NT2/D1 (cell line): ENCODE results near the gene BMPER.

ENCODE experiments used
- DNase-seq: peaks from one replicate; pipeline ENCODE4 v3.0.0-alpha.2; 2011; ENCODE audit warnings: low read depth, low spot score
- H3K27me3 ChIP-seq: 2 replicates; pipeline ENCODE4 v1.6.0; 2011; ENCODE audit warnings: mild to moderate bottlenecking; ENCODE audit not compliant: insufficient read length, insufficient read depth
- H3K36me3 ChIP-seq: 2 replicates; pipeline ENCODE4 v1.6.1; 2011; ENCODE audit warnings: mild to moderate bottlenecking, low read length, mixed read lengths; ENCODE audit not compliant: insufficient read depth, insufficient read length
- H3K4me1 ChIP-seq: 2 replicates; pipeline ENCODE4 v1.5.1; 2011; ENCODE audit not compliant: insufficient read depth, insufficient read length
- H3K4me3 ChIP-seq: 2 replicates; pipeline ENCODE4 v1.5.1; 2011; ENCODE audit warnings: low read depth; ENCODE audit not compliant: insufficient read length
- H3K9ac ChIP-seq: 2 replicates; pipeline ENCODE4 v1.6.0; 2011; ENCODE audit warnings: low read depth; ENCODE audit not compliant: insufficient read length
- H3K9me3 ChIP-seq: 2 replicates; pipeline ENCODE4 v1.5.1; 2011; ENCODE audit warnings: mild to moderate bottlenecking, low read length; ENCODE audit not compliant: insufficient read depth
- SUZ12 ChIP-seq: IDR thresholded peaks from 2 replicates; pipeline ENCODE4 v1.6.1; 2011; ENCODE audit not compliant: insufficient read length, insufficient read depth; ENCODE audit errors: extremely low read depth
- YY1 ChIP-seq: IDR thresholded peaks from 2 replicates; pipeline ENCODE4 v1.6.1; 2011; ENCODE audit not compliant: insufficient read length, insufficient read depth
- ZNF274 ChIP-seq: IDR thresholded peaks from 2 replicates; pipeline ENCODE4 v1.6.1; 2011; ENCODE audit warnings: mild to moderate bottlenecking, low read depth, low read length

BMPER gene

DNA sequence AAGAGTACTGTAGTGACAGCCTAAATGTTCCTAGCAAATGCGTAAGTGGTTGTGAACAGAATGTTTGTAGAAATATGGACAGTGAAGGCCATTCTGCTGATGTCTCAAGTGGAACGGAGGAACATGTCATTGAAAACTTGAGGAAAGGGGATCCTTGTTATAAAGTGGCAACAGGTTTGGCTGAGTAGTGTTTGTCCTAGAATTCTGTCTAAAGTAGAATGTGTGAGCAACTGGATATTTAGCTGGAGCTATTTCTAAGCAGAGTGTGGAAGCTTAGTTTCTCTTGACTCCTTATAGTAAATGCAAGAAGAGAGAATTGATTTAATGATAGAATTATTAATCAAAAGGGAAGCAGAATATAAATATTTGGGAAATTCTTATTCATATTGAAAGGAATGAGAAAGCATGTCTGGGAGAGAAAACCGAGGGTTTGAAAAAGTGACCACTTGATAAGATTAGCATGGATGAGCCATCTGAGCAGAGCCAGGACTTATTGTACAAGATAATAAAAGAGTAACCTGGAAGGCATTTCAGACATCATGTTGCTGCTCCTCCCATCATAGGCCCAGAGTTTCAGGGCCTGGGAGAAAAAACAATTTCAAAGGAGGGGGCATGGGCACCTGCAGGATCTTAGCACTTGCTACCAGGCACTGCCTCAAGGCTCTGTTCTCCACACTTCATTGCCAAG, 276.1 kb downstream of the BMPER start:
- no peak for DNase-seq
- H3K4me1 ChIP-seq, result no peaks in the 10 kb centered on the region
- H3K9me3 ChIP-seq, result 0 out of 2 replicates have a peak, but pooled peaks cover 6% of the 10 kb centered on the region
- no peaks in the 10 kb centered on the region for H3K36me3 ChIP-seq
- TF ChIP-seq YY1 (no peak), SUZ12 (no peak), ZNF274 (no peak)
- no peak overlapping the region for H3K4me3 ChIP-seq
- H3K9ac ChIP-seq, result no peak overlapping the region
- no peaks in the 10 kb centered on the region for H3K27me3 ChIP-seq

GRCh38 chr7:34184466-34184865, 279.1 kb downstream of the BMPER start:
- Histone ChIP-seq H3K27me3 (no peaks in the 10 kb centered on the region), H3K9me3 (no peaks in the 10 kb centered on the region), H3K9ac (no peak overlapping the region), H3K4me1 (no peaks in the 10 kb centered on the region), H3K36me3 (no peaks in the 10 kb centered on the region), H3K4me3 (no peak overlapping the region)
- DNase-seq, result no peak
- no peak for TF ChIP-seq ZNF274
- TF ChIP-seq SUZ12, result no peak
- no peak for TF ChIP-seq YY1

DNA sequence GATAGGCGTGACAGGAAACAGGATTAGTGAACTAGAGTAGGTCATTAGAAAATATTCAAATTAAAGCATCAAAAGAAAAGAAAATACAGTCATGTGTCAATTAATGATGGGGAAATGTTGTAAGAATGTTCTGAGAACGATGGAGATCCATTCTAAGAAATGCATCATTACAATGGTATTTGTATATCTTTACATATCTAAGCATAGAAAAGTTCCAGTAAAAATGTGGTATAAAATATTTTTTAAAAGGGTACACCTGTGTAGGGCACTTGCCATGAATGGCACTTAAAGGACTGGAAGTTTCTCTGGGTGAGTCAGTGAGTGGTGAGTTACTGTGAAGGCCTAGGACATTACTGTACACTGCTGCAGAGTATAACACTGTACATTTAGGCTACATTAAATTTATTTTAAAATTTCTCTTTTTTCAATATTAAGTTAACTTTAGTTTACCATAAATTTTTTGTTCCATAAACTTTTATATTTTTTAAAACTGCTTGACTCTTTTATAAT, 282.5 kb downstream of the BMPER start:
- Histone ChIP-seq H3K27me3 (no peaks in the 10 kb centered on the region), H3K4me1 (no peaks in the 10 kb centered on the region), H3K9ac (no peak overlapping the region), H3K9me3 (no peaks in the 10 kb centered on the region), H3K4me3 (no peak overlapping the region), H3K36me3 (no peaks in the 10 kb centered on the region)
- TF ChIP-seq ZNF274 (no peak), SUZ12 (no peak)
- no peak for DNase-seq

DNA sequence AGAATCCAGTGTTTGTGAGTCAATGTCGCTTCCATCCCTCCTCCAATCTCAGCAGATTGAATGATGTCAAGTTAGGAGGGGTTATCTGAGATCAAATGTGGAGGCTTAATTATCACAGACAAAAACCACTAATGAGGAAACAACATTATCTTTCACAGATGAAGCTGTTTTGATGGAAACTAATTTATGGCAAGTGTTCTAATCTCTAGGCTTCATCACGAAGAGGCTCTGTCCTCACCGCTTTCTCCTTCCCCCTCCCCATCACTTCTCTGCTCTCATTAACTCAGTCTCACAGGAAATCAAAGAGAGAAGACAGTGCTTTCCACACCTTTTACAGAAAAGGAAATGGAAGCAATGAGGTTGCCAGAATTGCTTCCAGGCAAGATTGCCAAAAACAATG, 283.7 kb downstream of the BMPER start:
- H3K9ac ChIP-seq, result no peak overlapping the region
- no peaks in the 10 kb centered on the region for H3K9me3 ChIP-seq
- no peak overlapping the region for H3K4me3 ChIP-seq
- H3K4me1 ChIP-seq, result no peaks in the 10 kb centered on the region
- TF ChIP-seq ZNF274, result no peak
- no peak for TF ChIP-seq SUZ12
- no peak for TF ChIP-seq YY1
- no peak for DNase-seq
- no peaks in the 10 kb centered on the region for H3K36me3 ChIP-seq
- no peaks in the 10 kb centered on the region for H3K27me3 ChIP-seq

DNA sequence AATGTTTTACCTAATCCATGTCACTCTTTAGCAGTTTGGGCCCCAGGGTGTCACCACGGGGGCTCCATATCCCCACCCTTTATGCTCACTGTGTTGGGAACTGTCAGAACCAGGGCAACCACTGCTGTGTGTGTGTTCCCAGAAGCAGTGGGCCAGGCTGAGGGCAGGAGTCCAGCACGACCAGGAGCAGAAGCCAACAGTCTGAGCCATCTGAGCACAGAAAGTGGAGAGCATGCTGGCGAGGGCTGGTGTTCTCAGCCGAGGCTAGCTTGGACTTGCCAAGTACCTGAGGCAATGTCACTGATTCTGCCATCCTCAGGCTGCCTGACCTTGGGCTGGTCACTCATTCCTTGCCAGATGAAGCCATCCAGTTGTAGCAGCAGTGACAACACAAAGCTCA, 285.0 kb downstream of the BMPER start:
- TF ChIP-seq YY1, result no peak
- TF ChIP-seq SUZ12, result no peak
- TF ChIP-seq ZNF274, result no peak
- Histone ChIP-seq H3K36me3 (no peaks in the 10 kb centered on the region), H3K9ac (no peak overlapping the region), H3K4me1 (no peaks in the 10 kb centered on the region), H3K4me3 (no peak overlapping the region), H3K9me3 (no peaks in the 10 kb centered on the region), H3K27me3 (no peaks in the 10 kb centered on the region)
- DNase-seq, result no peak

- no peaks in the 10 kb centered on the region for H3K4me1 ChIP-seq
- H3K4me3 ChIP-seq, result no peak overlapping the region
- no peak overlapping the region for H3K9ac ChIP-seq
- peaks cover under 1% of the 10 kb centered on the region for H3K36me3 ChIP-seq
- H3K9me3 ChIP-seq, result no peaks in the 10 kb centered on the region
- H3K27me3 ChIP-seq, result no peaks in the 10 kb centered on the region
- no peak for TF ChIP-seq YY1
- TF ChIP-seq ZNF274, result no peak
- no peak for TF ChIP-seq SUZ12
- no peak for DNase-seq
Measured at GRCh38 chr7:34191162-34191561, 285.8 kb downstream of the BMPER start.

GRCh38 chr7:34191771-34192479, 286.6 kb downstream of the BMPER start:
- Histone ChIP-seq H3K9me3 (no peaks in the 10 kb centered on the region), H3K36me3 (peaks cover 5% of the 10 kb centered on the region), H3K27me3 (no peaks in the 10 kb centered on the region), H3K4me1 (no peaks in the 10 kb centered on the region), H3K4me3 (no peak overlapping the region), H3K9ac (no peak overlapping the region)
- no peak for DNase-seq
- TF ChIP-seq ZNF274 (no peak), SUZ12 (no peak), YY1 (no peak)
